ENCODE results near the gene RALB.
A peak's percentile ranks its signal among the peaks of the same experiment; 100 is the strongest.

Gene RALB

GRCh38 chr2:120285056-120285455 is 32.4 kb downstream of the RALB start:
- H3K4me1 ChIP-seq (ENCODE audit: control insufficient read depth in 1 of 2, insufficient read depth in 2 of 2, low read length in 2 of 2): peaks cover 8 to 10% of the 10 kb centered on the region in 2 experiments
- H2AK5ac ChIP-seq (ENCODE audit: low read length): no peak overlapping the region
- H3K79me2 ChIP-seq (ENCODE audit: control insufficient read depth, insufficient read depth, low read length, poor library complexity): no peaks in the 10 kb centered on the region

GRCh38 chr2:120287183-120288015 is 34.7 kb downstream of the RALB start:
- H3K4me1 ChIP-seq (ENCODE audit: control insufficient read depth in 1 of 2, insufficient read depth in 2 of 2, low read length in 2 of 2): peaks cover 19 to 23% of the 10 kb centered on the region in 2 experiments
- H4K12ac ChIP-seq (ENCODE audit: low read depth, low read length): no peak overlapping the region
- H2BK120ac ChIP-seq (ENCODE audit: insufficient read depth, low read length, poor library complexity): no peak overlapping the region
- no peak overlapping the region for H4K91ac ChIP-seq (ENCODE audit: low read depth, low read length)
- H3K23ac ChIP-seq (ENCODE audit: low read length): no peak overlapping the region
- H3K27ac ChIP-seq (ENCODE audit: low read depth, low read length): peak overlapping the region; percentile 79
- peaks cover 3 to 5% of the 10 kb centered on the region in 2 experiments for H3K36me3 ChIP-seq (ENCODE audit: control insufficient read depth in 1 of 2, insufficient read depth in 2 of 2, low read length in 2 of 2)
- H3K4me2 ChIP-seq (ENCODE audit: low read length): peak overlapping the region; percentile 53
- H3K9ac ChIP-seq (ENCODE audit: low read length): no peak overlapping the region
- H2AK5ac ChIP-seq (ENCODE audit: low read length): no peak overlapping the region
- no peaks in the 10 kb centered on the region for H3K9me3 ChIP-seq (ENCODE audit: insufficient read depth, low read depth, low read length)
- peaks cover 15% of the 10 kb centered on the region for H3K79me1 ChIP-seq (ENCODE audit: low read length)
- no peak overlapping the region for H2AFZ ChIP-seq (ENCODE audit: insufficient read depth, low read length, poor library complexity)
- no CpG with 5 or more reads among the region's 8 CpGs for WGBS (ENCODE audit: extremely low coverage, insufficient coverage, insufficient read length)
- H3K79me2 ChIP-seq (ENCODE audit: control insufficient read depth, insufficient read depth, low read length, poor library complexity): no peaks in the 10 kb centered on the region
- H4K8ac ChIP-seq (ENCODE audit: low read depth, low read length): no peak overlapping the region
- H2BK5ac ChIP-seq (ENCODE audit: low read depth, low read length, poor library complexity): peak overlapping the region; percentile 4
- H3K27me3 ChIP-seq (ENCODE audit: insufficient read depth, low read length): no peaks in the 10 kb centered on the region
- no peak overlapping the region for H3K18ac ChIP-seq (ENCODE audit: low read length)
- H3K4ac ChIP-seq (ENCODE audit: low read depth, low read length): no peak overlapping the region
- H3K14ac ChIP-seq (ENCODE audit: low read length): no peak overlapping the region
- H2BK12ac ChIP-seq (ENCODE audit: low read length): peak overlapping the region; percentile 26
- H3K4me3 ChIP-seq (ENCODE audit: low read depth, low read length): no peak overlapping the region
- peak; percentile 72 to 75 for DNase-seq

More at GRCh38 chr2:120285056-120285455, 32.4 kb downstream of the RALB start:
- Histone ChIP-seq H2BK5ac (ENCODE audit: low read depth, low read length, poor library complexity) (no peak overlapping the region), H4K12ac (ENCODE audit: low read depth, low read length) (no peak overlapping the region), H2BK120ac (ENCODE audit: insufficient read depth, low read length, poor library complexity) (no peak overlapping the region), H4K8ac (ENCODE audit: low read depth, low read length) (no peak overlapping the region), H3K4me3 (ENCODE audit: low read depth, low read length) (no peak overlapping the region), H3K9me3 (ENCODE audit: insufficient read depth, low read depth, low read length) (no peaks in the 10 kb centered on the region), H2BK12ac (ENCODE audit: low read length) (no peak overlapping the region), H3K27me3 (ENCODE audit: insufficient read depth, low read length) (no peaks in the 10 kb centered on the region), H3K18ac (ENCODE audit: low read length) (no peak overlapping the region), H3K27ac (ENCODE audit: low read depth, low read length) (no peak overlapping the region), H3K79me1 (ENCODE audit: low read length) (peaks cover 2% of the 10 kb centered on the region), H3K14ac (ENCODE audit: low read length) (no peak overlapping the region), H3K23ac (ENCODE audit: low read length) (no peak overlapping the region), H3K9ac (ENCODE audit: low read length) (no peak overlapping the region), H3K4ac (ENCODE audit: low read depth, low read length) (no peak overlapping the region), H2AFZ (ENCODE audit: insufficient read depth, low read length, poor library complexity) (no peak overlapping the region), H3K4me2 (ENCODE audit: low read length) (no peak overlapping the region), H3K36me3 (ENCODE audit: control insufficient read depth in 1 of 2, insufficient read depth in 2 of 2, low read length in 2 of 2) (peaks cover 4 to 7% of the 10 kb centered on the region in 2 experiments), H4K91ac (ENCODE audit: low read depth, low read length) (no peak overlapping the region)
- WGBS (ENCODE audit: extremely low coverage, insufficient coverage, insufficient read length): no CpG with 5 or more reads among the region's 6 CpGs
- DNase-seq: no peak

- Histone ChIP-seq H4K91ac (ENCODE audit: low read depth, low read length) (no peak overlapping the region), H2BK5ac (ENCODE audit: low read depth, low read length, poor library complexity) (no peak overlapping the region), H3K79me2 (ENCODE audit: control insufficient read depth, insufficient read depth, low read length, poor library complexity) (no peaks in the 10 kb centered on the region), H3K18ac (ENCODE audit: low read length) (no peak overlapping the region), H3K23ac (ENCODE audit: low read length) (no peak overlapping the region), H3K4me3 (ENCODE audit: low read depth, low read length) (no peak overlapping the region), H3K4me1 (ENCODE audit: control insufficient read depth in 1 of 2, insufficient read depth in 2 of 2, low read length in 2 of 2) (peaks cover 19 to 25% of the 10 kb centered on the region in 2 experiments), H3K4me2 (ENCODE audit: low read length) (no peak overlapping the region), H3K9ac (ENCODE audit: low read length) (no peak overlapping the region), H3K36me3 (ENCODE audit: control insufficient read depth in 1 of 2, insufficient read depth in 2 of 2, low read length in 2 of 2) (peaks cover 3 to 5% of the 10 kb centered on the region in 2 experiments), H3K14ac (ENCODE audit: low read length) (no peak overlapping the region), H4K8ac (ENCODE audit: low read depth, low read length) (no peak overlapping the region), H2BK120ac (ENCODE audit: insufficient read depth, low read length, poor library complexity) (no peak overlapping the region), H2AK5ac (ENCODE audit: low read length) (no peak overlapping the region), H3K27me3 (ENCODE audit: insufficient read depth, low read length) (no peaks in the 10 kb centered on the region), H3K9me3 (ENCODE audit: insufficient read depth, low read depth, low read length) (no peaks in the 10 kb centered on the region), H4K12ac (ENCODE audit: low read depth, low read length) (no peak overlapping the region), H3K79me1 (ENCODE audit: low read length) (peaks cover 15% of the 10 kb centered on the region), H3K27ac (ENCODE audit: low read depth, low read length) (peak overlapping the region; percentile 50), H3K4ac (ENCODE audit: low read depth, low read length) (no peak overlapping the region), H2AFZ (ENCODE audit: insufficient read depth, low read length, poor library complexity) (no peak overlapping the region), H2BK12ac (ENCODE audit: low read length) (no peak overlapping the region)
- WGBS (ENCODE audit: extremely low coverage, insufficient coverage, insufficient read length): no CpG with 5 or more reads among the region's 1 CpG
- DNase-seq: no peak
These were observed 35.3 kb downstream of the RALB start for GRCh38 chr2:120288016-120288373.

- peaks cover 18% of the 10 kb centered on the region for H3K79me1 ChIP-seq (ENCODE audit: low read length)
- no peak overlapping the region for H3K23ac ChIP-seq (ENCODE audit: low read length)
- no peak overlapping the region for H3K4me2 ChIP-seq (ENCODE audit: low read length)
- peak overlapping the region; percentile 54 for H3K18ac ChIP-seq (ENCODE audit: low read length)
- peaks cover 17 to 26% of the 10 kb centered on the region in 2 experiments for H3K4me1 ChIP-seq (ENCODE audit: control insufficient read depth in 1 of 2, insufficient read depth in 2 of 2, low read length in 2 of 2)
- H3K27ac ChIP-seq (ENCODE audit: low read depth, low read length): no peak overlapping the region
- H3K4me3 ChIP-seq (ENCODE audit: low read depth, low read length): no peak overlapping the region
- no peaks in the 10 kb centered on the region for H3K79me2 ChIP-seq (ENCODE audit: control insufficient read depth, insufficient read depth, low read length, poor library complexity)
- H2AK5ac ChIP-seq (ENCODE audit: low read length): peak overlapping the region; percentile 79
- H3K36me3 ChIP-seq (ENCODE audit: control insufficient read depth in 1 of 2, insufficient read depth in 2 of 2, low read length in 2 of 2): peaks cover 3 to 8% of the 10 kb centered on the region in 2 experiments
- peak overlapping the region; percentile 31 for H2BK5ac ChIP-seq (ENCODE audit: low read depth, low read length, poor library complexity)
- no peak overlapping the region for H3K9ac ChIP-seq (ENCODE audit: low read length)
- peak overlapping the region; percentile 78 for H2BK12ac ChIP-seq (ENCODE audit: low read length)
- WGBS (ENCODE audit: extremely low coverage, insufficient coverage, insufficient read length): no CpG with 5 or more reads among the region's 14 CpGs
- DNase-seq: no peak
- H2BK120ac ChIP-seq (ENCODE audit: insufficient read depth, low read length, poor library complexity): peak overlapping the region; percentile 74
- H4K91ac ChIP-seq (ENCODE audit: low read depth, low read length): peak overlapping the region; percentile 66
- H4K12ac ChIP-seq (ENCODE audit: low read depth, low read length): no peak overlapping the region
- no peak overlapping the region for H4K8ac ChIP-seq (ENCODE audit: low read depth, low read length)
- peak overlapping the region; percentile 70 for H3K14ac ChIP-seq (ENCODE audit: low read length)
- no peaks in the 10 kb centered on the region for H3K27me3 ChIP-seq (ENCODE audit: insufficient read depth, low read length)
- no peak overlapping the region for H2AFZ ChIP-seq (ENCODE audit: insufficient read depth, low read length, poor library complexity)
- no peaks in the 10 kb centered on the region for H3K9me3 ChIP-seq (ENCODE audit: insufficient read depth, low read depth, low read length)
- H3K4ac ChIP-seq (ENCODE audit: low read depth, low read length): peak overlapping the region; percentile 19
These were observed 36.7 kb downstream of the RALB start for GRCh38 chr2:120289221-120289906.

All from trophoblast cell (in vitro differentiated cells and primary cell).